NB4 (cell line): Measurements from ENCODE around the gene ZNF560.
A peak's percentile ranks its signal among the peaks of the same experiment; 100 is the strongest.

ENCODE experiments used
- DNase-seq: peaks from one replicate; pipeline ENCODE4 v3.0.0; 2010; ENCODE audit warnings: low read depth
- H3K4me3 ChIP-seq: one replicate; pipeline ENCODE4 v1.5.1; 2011; ENCODE audit warnings: mild to moderate bottlenecking, low read depth, low read length, moderate library complexity
- CTCF ChIP-seq: IDR thresholded peaks from one replicate; pipeline ENCODE4 v1.5.1; 2012; ENCODE audit warnings: low read depth, low read length
- MYC ChIP-seq: IDR thresholded peaks from 2 replicates; pipeline ENCODE4 v1.6.1; 2011; ENCODE audit warnings: low read depth, low read length
- POLR2A ChIP-seq: IDR thresholded peaks from 2 replicates; pipeline ENCODE4 v1.6.1; 2011; ENCODE audit warnings: mild to moderate bottlenecking; ENCODE audit not compliant: insufficient read length; ENCODE audit errors: extremely low read depth
- TF ChIP-seq, protein P1 (sequence below): IDR thresholded peaks from 2 replicates; pipeline ENCODE4 v1.6.1; 2011; ENCODE audit warnings: low read depth, low read length

Gene ZNF560

GRCh38 chr19:9453953-9454352 is 44.5 kb downstream of the ZNF560 start:
- DNase-seq: no peak
- TF ChIP-seq MYC: no peak
- H3K4me3 ChIP-seq: no peak overlapping the region

GRCh38 chr19:9445037-9445436 is 53.4 kb downstream of the ZNF560 start:
- no peak for DNase-seq
- H3K4me3 ChIP-seq: no peak overlapping the region
- TF ChIP-seq CTCF (no peak), MYC (no peak), POLR2A (no peak)
- TF ChIP-seq, protein P1, sequence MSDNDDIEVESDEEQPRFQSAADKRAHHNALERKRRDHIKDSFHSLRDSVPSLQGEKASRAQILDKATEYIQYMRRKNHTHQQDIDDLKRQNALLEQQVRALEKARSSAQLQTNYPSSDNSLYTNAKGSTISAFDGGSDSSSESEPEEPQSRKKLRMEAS: no peak

DNA sequence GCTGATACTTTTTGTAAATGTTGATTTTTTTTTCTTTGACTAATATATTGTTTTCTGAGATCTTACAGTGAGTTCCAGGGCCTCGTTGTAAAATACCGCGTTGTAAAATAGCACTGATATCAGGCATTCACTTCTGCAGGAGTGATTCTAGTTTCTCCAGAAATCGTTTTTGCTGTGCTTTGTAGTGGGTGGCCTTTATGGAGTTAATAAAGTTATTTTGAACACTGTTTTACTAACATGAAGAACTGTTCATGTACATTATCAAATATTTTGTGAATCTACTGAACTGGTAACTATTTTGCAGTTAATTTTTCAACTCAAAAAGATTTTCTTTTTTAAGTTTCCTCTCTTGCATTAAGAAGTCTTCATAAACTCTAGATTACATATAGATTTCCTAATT is 62.1 kb downstream of the ZNF560 start:
- TF ChIP-seq MYC (no peak), CTCF (no peak), POLR2A (no peak)
- TF ChIP-seq, protein P1: no peak
- no peak for DNase-seq
- H3K4me3 ChIP-seq: peak overlapping the region; percentile 86

DNA sequence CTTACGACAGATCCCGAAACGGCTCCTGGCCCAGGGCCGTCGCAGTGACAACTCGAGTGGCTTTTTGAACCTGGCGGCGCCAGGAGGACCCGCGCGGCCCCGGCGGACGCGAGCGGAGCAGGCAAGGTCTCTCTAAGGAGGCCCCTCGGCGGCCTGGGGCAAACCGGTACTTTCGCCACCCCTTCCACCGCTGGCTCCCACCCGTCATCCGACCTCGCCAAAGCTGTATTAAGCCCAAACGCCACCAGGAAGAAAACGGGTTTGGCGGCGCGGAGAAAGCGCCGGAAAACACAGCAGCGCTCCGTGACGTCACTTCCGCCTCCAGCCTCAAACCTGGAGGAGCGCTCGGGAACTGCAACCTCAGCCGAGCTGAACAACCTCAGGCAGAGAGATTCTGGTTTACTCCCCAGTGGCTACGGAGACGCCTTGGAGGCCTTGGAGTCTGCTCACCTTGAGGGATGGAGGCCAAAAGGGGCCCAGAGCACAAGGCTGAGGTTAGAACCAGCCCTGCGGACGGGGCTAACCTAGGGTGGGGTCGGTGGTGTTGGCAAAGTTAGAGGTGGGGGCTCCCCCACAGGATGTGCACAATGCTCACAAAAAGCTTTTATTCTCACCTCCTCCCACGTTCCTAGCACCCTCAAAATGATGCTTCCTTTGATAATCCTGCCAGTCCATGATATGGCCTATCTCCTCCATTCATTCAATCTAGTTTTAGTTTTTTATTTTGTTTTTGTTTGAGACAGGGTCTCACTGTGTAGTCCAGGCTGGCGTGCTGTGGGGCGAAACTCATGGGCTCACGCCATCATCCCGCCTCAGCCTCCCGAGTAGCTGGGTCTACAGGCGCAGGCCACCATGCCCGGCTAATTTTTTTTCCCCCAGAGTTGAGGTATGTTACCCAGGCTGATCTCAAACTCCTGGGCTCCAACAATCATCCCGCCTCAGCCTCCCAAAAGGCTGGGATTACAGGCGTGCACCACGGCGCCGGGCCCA is 62.8 kb downstream of the ZNF560 start, which contains the start of gene ZNF266:
Gene ZNF266 (minus strand): TSS at position 295 of the 990 bp plus-strand sequence. CDS start 15,484 bp downstream, outside the sequence.
- DNase-seq: peak; percentile 100
- H3K4me3 ChIP-seq: peak within 1 kb of the TSS; percentile 86
- peak; percentile 94 for TF ChIP-seq POLR2A
- TF ChIP-seq CTCF: peak; percentile 72
- TF ChIP-seq, protein P1: peak; percentile 79
- TF ChIP-seq MYC: peak; percentile 85

- TF ChIP-seq POLR2A (no peak), MYC (no peak), CTCF (peak; percentile 100)
- TF ChIP-seq, protein P1: 0 out of 2 replicates have a peak, but pooled peaks have one; percentile 29
- no peak overlapping the region for H3K4me3 ChIP-seq
- peak; percentile 89 for DNase-seq
These were observed 66.9 kb downstream of the ZNF560 start for GRCh38 chr19:9431475-9431874.

DNA sequence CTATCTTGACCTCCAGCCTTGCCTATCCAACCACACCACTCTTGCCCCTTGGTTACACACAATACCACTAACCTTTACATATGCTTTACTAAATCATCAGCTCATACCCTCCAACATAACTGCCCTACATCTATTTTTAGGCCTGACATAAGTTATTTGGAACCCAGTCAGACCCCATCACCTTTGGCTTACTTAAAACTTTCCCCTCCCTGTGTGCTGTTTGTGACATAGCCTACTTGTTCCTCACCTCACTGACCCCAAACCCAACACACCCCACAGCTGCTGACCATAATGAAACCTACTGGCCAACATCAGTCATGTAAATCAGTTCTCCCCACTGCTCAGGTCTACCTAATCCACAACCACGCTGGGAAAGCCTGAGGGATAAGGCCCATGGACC is 68.0 kb downstream of the ZNF560 start:
- DNase-seq: no peak
- H3K4me3 ChIP-seq: no peak overlapping the region
- no peak for TF ChIP-seq CTCF
